ENCODE data around the gene FBXO47. TPM values are rescaled to one million over a fixed set of nuclear protein-coding genes. Genes with fewer than 3 reads are reported as not detected.

FBXO47 gene
- total and polyA plus RNA-seq, 2 donors (not counting 3 experiments of a cell fraction or from before 2014, with no cell fraction given) = not detected

DNA sequence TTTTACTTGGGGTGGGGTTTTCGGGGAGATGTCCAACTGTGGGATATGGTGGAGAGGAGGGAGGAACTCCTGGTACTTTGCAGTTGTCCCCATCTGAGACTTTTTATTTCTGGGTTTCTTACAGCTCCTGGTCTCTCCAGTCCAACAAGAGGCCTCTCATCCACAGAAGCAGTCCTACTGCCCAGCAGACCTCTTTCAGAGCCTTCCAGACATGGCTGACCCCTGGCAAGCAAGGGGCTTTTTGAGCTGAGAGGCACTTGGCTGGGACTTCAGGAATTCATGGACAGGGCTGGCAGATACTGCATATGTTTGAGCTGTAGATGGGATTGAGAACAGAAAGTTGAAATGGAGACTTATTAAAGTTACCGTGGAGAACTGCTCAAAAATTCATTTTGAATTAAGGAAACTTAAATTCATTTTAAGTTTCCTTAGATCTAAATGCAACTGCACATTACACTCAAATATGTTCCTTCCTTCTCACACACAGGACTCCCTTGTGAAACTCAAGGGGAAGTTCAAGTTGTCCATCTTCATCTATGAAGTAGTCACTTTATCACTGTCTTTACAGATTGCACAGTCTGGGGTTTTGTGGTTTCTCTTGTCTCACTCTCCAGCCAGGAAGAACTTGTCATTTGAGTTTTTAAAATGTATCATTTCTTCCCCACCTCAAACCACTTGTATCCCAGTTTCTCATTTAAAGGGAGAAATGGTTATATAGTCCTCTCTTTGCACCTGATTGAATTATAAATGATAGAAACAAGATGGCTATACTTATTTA is 40.7 kb downstream of the FBXO47 start:
- Histone ChIP-seq H3K4me2 (ENCODE audit: insufficient read depth, low read length) (no peak overlapping the region), H3K9me3 (replicated peaks; ENCODE audit: control insufficient read depth, insufficient read depth, low read length) (no peaks in the 10 kb centered on the region), H3K9me1 (replicated peaks; ENCODE audit: control insufficient read depth, extremely low read depth, insufficient read depth, low read length) (no peaks in the 10 kb centered on the region), H3K36me3 (ENCODE audit: control insufficient read depth in 2 of 2, extremely low read depth in 1 of 2, insufficient read depth in 2 of 2, low read length in 2 of 2) (no peaks in the 10 kb centered on the region), H3K4me1 (ENCODE audit: control insufficient read depth, extremely low read depth, insufficient read depth, low read length) (no peaks in the 10 kb centered on the region), H3K27ac (ENCODE audit: insufficient read depth, low read depth, low read length) (no peak overlapping the region), H3K27me3 (ENCODE audit: control insufficient read depth in 2 of 2, insufficient read depth in 2 of 2, low read length in 2 of 2) (no peaks in the 10 kb centered on the region), H3K9ac (replicated peaks; ENCODE audit: extremely low read depth, insufficient read depth, low read length) (no peak overlapping the region), H3K79me2 (ENCODE audit: control insufficient read depth, insufficient read depth, low read length) (no peaks in the 10 kb centered on the region), H2AFZ (ENCODE audit: low read depth, low read length) (no peak overlapping the region), H4K20me1 (replicated peaks; ENCODE audit: control insufficient read depth, extremely low read depth, insufficient read depth, low read length) (no peaks in the 10 kb centered on the region), H3K4me3 (replicated peaks in 1 of 3; ENCODE audit: insufficient read depth in 1 of 3, low read depth in 1 of 3, low read length in 3 of 3) (no peak overlapping the region)
- TF ChIP-seq POLR2AphosphoS5 (IDR thresholded peaks at IDR 0.05; ENCODE audit: insufficient read depth, low read depth, low read length) = no peak
- no peak for TF ChIP-seq GATA2 (IDR thresholded peaks at IDR 0.05; ENCODE audit: insufficient read depth, insufficient read length, low read depth, low read length)
- no peak for TF ChIP-seq MYC (IDR thresholded peaks at IDR 0.05; ENCODE audit: low read depth, low read length)
- no peak for TF ChIP-seq EZH2 (IDR thresholded peaks at IDR 0.05; ENCODE audit: borderline replicate concordance, low read depth, low read length, severe bottlenecking)
- TF ChIP-seq JUN (IDR thresholded peaks at IDR 0.05; ENCODE audit: borderline replicate concordance, insufficient read depth, insufficient read length, low read depth) = no peak
- TF ChIP-seq FOS (IDR thresholded peaks at IDR 0.05; ENCODE audit: borderline replicate concordance, insufficient read depth, low read length) = no peak
- no peak for TF ChIP-seq POLR2A (IDR thresholded peaks at IDR 0.05; ENCODE audit: low read depth, low read length)
- no peak for TF ChIP-seq MAX (IDR thresholded peaks at IDR 0.05; ENCODE audit: insufficient read depth, insufficient read length)
- TF ChIP-seq CTCF (IDR thresholded peaks at IDR 0.05; ENCODE audit: extremely low read depth in 1 of 2, insufficient read depth in 1 of 2, low read depth in 1 of 2, low read length in 2 of 2) = no peak
- intact Hi-C loops (cut with micrococcal nuclease) = no loop called here
- ChIA-PET CTCF (interaction anchor here (1.2 to 5.4 kb wide), 7 partner anchors 10 to 248 kb away, joined by 3 to 41 read pairs (median 5); partner anchors contain the start of gene FBXO47), POLR2A (no interaction called here)
- DNase-seq (ENCODE audit: low read depth, low spot score) = no peak
- no TSS peak for BruUV-seq (replicated peaks)
- dilution Hi-C loops (cut with MboI; ENCODE audit: extremely low pct_ligation_motif_present, low sequenced_read_pairs) = no loop called here
- no peak for FAIRE-seq

All from endothelial cell of umbilical vein (primary cell).